Measurements from ENCODE around the gene SSRP1.
"Not testable (repeated sequence)": the region's sequence is repeated elsewhere in the genome, so short reads cannot be mapped to it uniquely, and the experiment has no call there.

Gene SSRP1

GRCh38 chr11:57358991-57359390 lies 23.3 kb upstream of the SSRP1 start:
- no peak for ATAC-seq

GRCh38 chr11:57358543-57358961 lies 22.9 kb upstream of the SSRP1 start:
- ATAC-seq: no peak

- ATAC-seq: no peak
Measured at GRCh38 chr11:57357856-57358255, 22.2 kb upstream of the SSRP1 start.

GRCh38 chr11:57357310-57357709 lies 21.6 kb upstream of the SSRP1 start:
- ATAC-seq: no peak

- no peak for ATAC-seq
Measured at GRCh38 chr11:57356268-57356667, 20.6 kb upstream of the SSRP1 start.

GRCh38 chr11:57354699-57355098 lies 19.0 kb upstream of the SSRP1 start:
- ATAC-seq: no peak

GRCh38 chr11:57353852-57354251 lies 18.2 kb upstream of the SSRP1 start:
- ATAC-seq: no peak

- ATAC-seq: no peak
Measured at GRCh38 chr11:57353446-57353845, 17.8 kb upstream of the SSRP1 start.

GRCh38 chr11:57353036-57353435 lies 17.3 kb upstream of the SSRP1 start:
- no peak for ATAC-seq

- peak in 1 of 2 donors; percentile 52 for ATAC-seq
Measured at GRCh38 chr11:57349491-57350274, 14.0 kb upstream of the SSRP1 start.

GRCh38 chr11:57348636-57349313 lies 13.1 kb upstream of the SSRP1 start:
- ATAC-seq: no peak

GRCh38 chr11:57348052-57348451 lies 12.4 kb upstream of the SSRP1 start:
- no peak for ATAC-seq

GRCh38 chr11:57347336-57347735 lies 11.6 kb upstream of the SSRP1 start:
- no peak for ATAC-seq

GRCh38 chr11:57345555-57346211 lies 10.0 kb upstream of the SSRP1 start:
- ATAC-seq: peak; percentile 70 to 79

- no peak for ATAC-seq
Measured at GRCh38 chr11:57344826-57345225, 9.1 kb upstream of the SSRP1 start.

- ATAC-seq: no peak
Measured at GRCh38 chr11:57343825-57344224, 8.1 kb upstream of the SSRP1 start.

- no peak for ATAC-seq
Measured at GRCh38 chr11:57342702-57343101, 7.0 kb upstream of the SSRP1 start.

GRCh38 chr11:57341250-57341808 lies 5.6 kb upstream of the SSRP1 start:
- ATAC-seq: no peak

- no peak for ATAC-seq
Measured at GRCh38 chr11:57340039-57340615, 4.4 kb upstream of the SSRP1 start.

- ATAC-seq: no peak
Measured at GRCh38 chr11:57339328-57339727, 3.6 kb upstream of the SSRP1 start.

- no peak for ATAC-seq
Measured at GRCh38 chr11:57338142-57338541, 2.5 kb upstream of the SSRP1 start, which contains the start of gene P2RX3. Gene P2RX3, plus strand, starts transcription at chr11:57338352. Its CDS starts 199 bp downstream, at chr11:57338551.

- not testable (repeated sequence) for ATAC-seq
Measured at GRCh38 chr11:57336856-57337255, 1.2 kb upstream of the SSRP1 start.

- ATAC-seq: peak in 1 of 2 donors; percentile 2
Measured at GRCh38 chr11:57336111-57336666, 497 bp upstream of the SSRP1 start.

All from activated CD4-positive, CD25-positive, alpha-beta regulatory T cell treated with anti-CD3 and anti-CD28 coated beads, Interleukin-2, amount 50 U/mL, for 24 hours (primary cell).